PC-3 (cell line): Measurements from ENCODE around the gene SNX32. TPM values are rescaled to one million over a fixed set of nuclear protein-coding genes. Genes with fewer than 3 reads are reported as not detected.

Experiments used
- ATAC-seq: fragments of 200-7000 bp; cut with Tn5 transposase; 2 replicates; pipeline ENCODE4 v1.9.1; 2020; ENCODE audit warnings: mild to moderate bottlenecking, moderate library complexity
- BruUV-seq: library from RNA; stranded (reverse); fragments of 400-500 nt; replicated peaks from 2 replicates; lab custom pipeline; 2021; lab: Mats Ljungman, UMichigan
- CTCF ChIA-PET: fragments of 300-600 bp; sonication (Branson Sonifier 250); formaldehyde crosslinking; loops from one replicate; lab custom pipeline; 2022; ENCODE audit warnings: antibody characterized with exemption; lab: Charles Lee
- POLR2A ChIA-PET: fragments of 300-600 bp; sonication (Branson Sonifier 250); formaldehyde crosslinking; loops from one replicate; lab custom pipeline; 2022; ENCODE audit warnings: antibody characterized with exemption; ENCODE audit not compliant: unreplicated experiment; lab: Charles Lee
- DNase-seq: peaks from one replicate; pipeline ENCODE4 v3.0.0-alpha.2; 2015
- H2AFZ ChIP-seq: fragments of 300-600 bp; sonication (generic); 2 replicates; pipeline ENCODE4 v1.6.0; 2016; ENCODE audit warnings: antibody characterized with exemption, low read length
- H3F3A ChIP-seq: fragments of 300-600 bp; sonication (generic); one replicate; pipeline ENCODE4 v1.6.0; 2017; ENCODE audit warnings: antibody characterized with exemption, low read length, control low read depth, mild to moderate bottlenecking; ENCODE audit not compliant: unreplicated experiment
- H3K27ac ChIP-seq: fragments of 300-600 bp; sonication (generic); 2 replicates; pipeline ENCODE4 v1.5.1; 2016; ENCODE audit warnings: mild to moderate bottlenecking, low read length
- H3K27me3 ChIP-seq: fragments of 300-600 bp; sonication (generic); 2 replicates; pipeline ENCODE4 v1.6.1; 2016; ENCODE audit warnings: low read length, mixed read lengths
- H3K36me3 ChIP-seq: fragments of 300-600 bp; sonication (generic); 2 replicates; pipeline ENCODE4 v1.6.1; 2016; ENCODE audit warnings: low read depth, mixed run types, low read length, mixed read lengths
- H3K4me1 ChIP-seq: fragments of 300-600 bp; sonication (generic); 2 replicates; pipeline ENCODE4 v1.5.1; 2016; ENCODE audit warnings: low read length; ENCODE audit not compliant: insufficient read depth
- H3K4me2 ChIP-seq: fragments of 300-600 bp; sonication (generic); 2 replicates; pipeline ENCODE4 v1.6.0; 2016; ENCODE audit warnings: low read length
- H3K4me3 ChIP-seq: fragments of 300-600 bp; sonication (generic); 2 replicates; pipeline ENCODE4 v1.5.1; 2016; ENCODE audit warnings: mild to moderate bottlenecking, low read length, mixed read lengths
- H3K79me2 ChIP-seq: fragments of 300-600 bp; sonication (generic); 2 replicates; pipeline ENCODE4 v1.6.1; 2017; ENCODE audit warnings: low read length, mixed read lengths
- H3K9ac ChIP-seq: fragments of 300-600 bp; sonication (generic); 2 replicates; pipeline ENCODE4 v1.6.0; 2016; ENCODE audit warnings: mild to moderate bottlenecking, low read length
- H3K9me2 ChIP-seq: fragments of 300-600 bp; sonication (generic); replicated peaks from 2 replicates; pipeline ENCODE4 v1.6.1; 2016; ENCODE audit warnings: mixed run types, low read length, mixed read lengths
- H3K9me3 ChIP-seq: fragments of 300-600 bp; sonication (generic); 2 replicates; pipeline ENCODE4 v1.6.1; 2016; ENCODE audit warnings: low read length, mixed read lengths
- H4K20me1 ChIP-seq: fragments of 300-600 bp; sonication (generic); 2 replicates; pipeline ENCODE4 v1.6.1; 2016; ENCODE audit warnings: low read length, mixed read lengths
- EZH2 ChIP-seq: fragments of 300-600 bp; sonication (generic); IDR thresholded peaks from one replicate; pipeline ENCODE4 v1.6.1; 2017; ENCODE audit warnings: antibody characterized with exemption, mild to moderate bottlenecking, low read length; ENCODE audit not compliant: unreplicated experiment
- EZH2phosphoT487 ChIP-seq: fragments of 300-600 bp; sonication (generic); IDR thresholded peaks from 2 replicates; pipeline ENCODE4 v1.6.1; 2018; ENCODE audit warnings: mild to moderate bottlenecking, antibody characterized with exemption, low read length, borderline replicate concordance
- intact Hi-C: fragments of 100-400 bp; cut with micrococcal nuclease; formaldehyde crosslinking; loops from 2 replicates; pipeline ENCODE4 v1.9.0; 2023
- total RNA-seq: library from RNA; depleted of rRNA; stranded (reverse); fragments of >200 nt; gene quantifications from 2 replicates; pipeline ENCODE4 v1.2.3, GENCODE V29; 2014
- TF ChIP-seq, protein P1 (sequence below): fragments of 300-600 bp; sonication (generic); conservative IDR thresholded peaks from 2 replicates; pipeline ENCODE4 v1.5.1; 2017; ENCODE audit warnings: antibody characterized with exemption, low read depth, mild to moderate bottlenecking, low read length

The SNX32 gene
- total RNA-seq, 1 experiment from 2014 or later: not detected

DNA sequence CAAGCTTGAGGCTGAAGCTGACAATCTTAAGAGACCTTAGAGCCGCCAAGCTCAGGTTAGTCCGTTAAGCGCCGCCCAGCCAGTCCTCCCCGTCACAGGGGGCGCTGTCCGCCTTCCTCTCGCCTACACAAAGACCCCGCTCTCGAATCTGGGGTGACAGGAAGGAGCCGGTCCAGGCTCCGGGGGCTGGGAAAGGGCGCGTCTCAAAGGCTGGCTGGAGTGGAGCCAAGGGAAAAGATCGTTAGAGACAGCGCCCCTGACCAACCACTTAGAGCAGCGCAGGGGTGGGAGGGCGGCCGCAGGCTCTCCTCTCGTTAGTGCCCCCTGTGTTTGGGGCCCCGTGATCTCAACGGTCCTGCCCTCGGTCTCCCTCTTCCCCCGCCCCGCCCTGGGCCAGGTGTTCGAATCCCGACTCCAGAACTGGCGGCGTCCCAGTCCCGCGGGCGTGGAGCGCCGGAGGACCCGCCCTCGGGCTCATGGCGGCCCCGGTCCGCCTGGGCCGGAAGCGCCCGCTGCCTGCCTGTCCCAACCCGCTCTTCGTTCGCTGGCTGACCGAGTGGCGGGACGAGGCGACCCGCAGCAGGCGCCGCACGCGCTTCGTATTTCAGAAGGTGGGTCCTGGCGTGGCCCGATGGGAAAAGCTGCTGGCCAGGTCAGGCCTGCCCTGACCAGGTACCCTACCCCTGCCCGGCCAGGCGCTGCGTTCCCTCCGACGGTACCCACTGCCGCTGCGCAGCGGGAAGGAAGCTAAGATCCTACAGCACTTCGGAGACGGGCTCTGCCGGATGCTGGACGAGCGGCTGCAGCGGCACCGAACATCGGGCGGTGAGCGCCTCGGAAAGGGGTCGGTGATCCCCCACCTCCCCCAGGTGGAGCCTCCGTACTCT, 26.8 kb downstream of the SNX32 start, which contains the start of gene MUS81:
Gene MUS81, plus strand, starts transcription at position 156 of the 887 bp plus-strand sequence. Its CDS starts 321 bp downstream, at position 477.
- peaks cover 20% of the 10 kb centered on the region for H4K20me1 ChIP-seq
- peak within 1 kb of the TSS; percentile 93 for H2AFZ ChIP-seq
- H3K27me3 ChIP-seq: no peaks in the 10 kb centered on the region
- no peaks in the 10 kb centered on the region for H3K9me3 ChIP-seq
- TF ChIP-seq, protein P1, sequence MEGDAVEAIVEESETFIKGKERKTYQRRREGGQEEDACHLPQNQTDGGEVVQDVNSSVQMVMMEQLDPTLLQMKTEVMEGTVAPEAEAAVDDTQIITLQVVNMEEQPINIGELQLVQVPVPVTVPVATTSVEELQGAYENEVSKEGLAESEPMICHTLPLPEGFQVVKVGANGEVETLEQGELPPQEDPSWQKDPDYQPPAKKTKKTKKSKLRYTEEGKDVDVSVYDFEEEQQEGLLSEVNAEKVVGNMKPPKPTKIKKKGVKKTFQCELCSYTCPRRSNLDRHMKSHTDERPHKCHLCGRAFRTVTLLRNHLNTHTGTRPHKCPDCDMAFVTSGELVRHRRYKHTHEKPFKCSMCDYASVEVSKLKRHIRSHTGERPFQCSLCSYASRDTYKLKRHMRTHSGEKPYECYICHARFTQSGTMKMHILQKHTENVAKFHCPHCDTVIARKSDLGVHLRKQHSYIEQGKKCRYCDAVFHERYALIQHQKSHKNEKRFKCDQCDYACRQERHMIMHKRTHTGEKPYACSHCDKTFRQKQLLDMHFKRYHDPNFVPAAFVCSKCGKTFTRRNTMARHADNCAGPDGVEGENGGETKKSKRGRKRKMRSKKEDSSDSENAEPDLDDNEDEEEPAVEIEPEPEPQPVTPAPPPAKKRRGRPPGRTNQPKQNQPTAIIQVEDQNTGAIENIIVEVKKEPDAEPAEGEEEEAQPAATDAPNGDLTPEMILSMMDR: peak; percentile 97
- TF ChIP-seq EZH2 (no peak), EZH2phosphoT487 (no peak)
- H3F3A ChIP-seq: peaks cover 11% of the 10 kb centered on the region
- H3K9ac ChIP-seq: peak within 1 kb of the TSS; percentile 90
- ChIA-PET POLR2A (interaction anchor here (0.5 to 1.8 kb wide), 11 partner anchors 9 to 442 kb away, joined by 3 to 23 read pairs (median 5); partner anchors contain the start of genes CCDC85B, FIBP, FOSL1 and RNASEH2C), CTCF (interaction anchor here (0.6 to 2.6 kb wide), 11 partner anchors 8 to 141 kb away, joined by 3 to 26 read pairs (median 4); partner anchors contain the start of genes CCDC85B and FIBP)
- H3K36me3 ChIP-seq: peaks cover 29% of the 10 kb centered on the region
- peak; percentile 99 for DNase-seq
- intact Hi-C loops: loop anchor here (1.0 kb wide), 1 partner anchor 148 kb away; the partner anchor contains the start of gene KAT5
- peak within 1 kb of the TSS; percentile 98 for H3K4me2 ChIP-seq
- BruUV-seq: no TSS peak
- H3K79me2 ChIP-seq: peaks cover 50% of the 10 kb centered on the region
- ATAC-seq: peak; percentile 45
- H3K4me1 ChIP-seq: peaks cover 30% of the 10 kb centered on the region
- peak within 1 kb of the TSS; percentile 74 for H3K27ac ChIP-seq
- peak within 1 kb of the TSS; percentile 79 for H3K4me3 ChIP-seq
- no peaks in the 10 kb centered on the region for H3K9me2 ChIP-seq

DNA sequence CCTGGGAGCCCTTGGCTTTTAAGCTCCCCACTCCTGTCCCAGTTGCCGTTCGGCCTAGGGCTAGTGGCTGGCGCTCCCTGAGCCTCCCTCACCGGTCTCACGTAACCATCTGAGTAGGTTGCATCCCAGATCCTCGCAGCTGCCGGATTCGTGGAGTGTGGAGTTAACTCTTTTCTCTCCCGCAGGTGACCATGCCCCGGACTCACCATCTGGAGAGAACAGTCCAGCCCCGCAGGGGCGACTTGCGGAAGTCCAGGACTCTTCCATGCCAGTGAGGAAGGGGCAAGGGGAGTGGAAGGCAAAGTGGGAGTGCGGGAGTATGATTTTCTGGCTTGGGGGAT, 27.4 kb downstream of the SNX32 start:
- TF ChIP-seq EZH2phosphoT487 (no peak), EZH2 (no peak)
- TF ChIP-seq, protein P1: no peak
- H3K79me2 ChIP-seq: peaks cover 44% of the 10 kb centered on the region
- peaks cover 14% of the 10 kb centered on the region for H4K20me1 ChIP-seq
- ChIA-PET CTCF (interaction anchor here (0.6 to 2.0 kb wide), 2 partner anchors 81 to 91 kb away, joined by 5 to 6 read pairs; no protein-coding TSS in a partner anchor), POLR2A (interaction anchor here (0.5 to 0.6 kb wide), 2 partner anchors 38 to 284 kb away, joined by 3 to 12 read pairs; no protein-coding TSS in a partner anchor)
- H3K27ac ChIP-seq: peak overlapping the region; percentile 74
- no peaks in the 10 kb centered on the region for H3K9me2 ChIP-seq
- peaks cover 24% of the 10 kb centered on the region for H3K4me1 ChIP-seq
- no peaks in the 10 kb centered on the region for H3K27me3 ChIP-seq
- peak overlapping the region; percentile 90 for H3K9ac ChIP-seq
- peak overlapping the region; percentile 93 for H2AFZ ChIP-seq
- peak overlapping the region; percentile 98 for H3K4me2 ChIP-seq
- ATAC-seq (no peak), DNase-seq (peak; percentile 35)
- H3K36me3 ChIP-seq: peaks cover 25% of the 10 kb centered on the region
- intact Hi-C loops: no loop called here
- H3K9me3 ChIP-seq: no peaks in the 10 kb centered on the region
- H3F3A ChIP-seq: peaks cover 11% of the 10 kb centered on the region
- no TSS peak for BruUV-seq
- H3K4me3 ChIP-seq: peak overlapping the region; percentile 79
